ENCODE measurements around the gene LMO3.

Gene LMO3

DNA sequence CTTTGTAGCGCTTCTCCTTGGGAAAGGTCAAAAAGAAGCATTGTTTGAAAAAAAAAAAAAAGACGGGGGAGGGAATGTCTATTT, at the start of gene LMO3:
Gene LMO3, minus strand, starts transcription at position 46 of the 84 bp plus-strand sequence. CDS start 5,302 bp downstream, outside the sequence.
- peak within 1 kb of the TSS; percentile 69; the same call in 1 of the 2 replicates for H3K9ac ChIP-seq (ENCODE audit: low read depth, low read length)
- peaks cover 72% of the 10 kb centered on the region for H3K27me3 ChIP-seq (ENCODE audit: insufficient read depth, low read length)
- H3K27ac ChIP-seq (ENCODE audit: low read length), result no peak within 1 kb of the TSS
- no peaks in the 10 kb centered on the region for H3K36me3 ChIP-seq (ENCODE audit: insufficient read depth, low read depth, low read length)
- H3K9me3 ChIP-seq (ENCODE audit: insufficient read depth, low read depth, low read length), result no peaks in the 10 kb centered on the region
- H3K4me1 ChIP-seq (ENCODE audit: insufficient read depth, low read length), result peaks cover 49% of the 10 kb centered on the region
- peak within 1 kb of the TSS; percentile 88 for H3K4me3 ChIP-seq (ENCODE audit: low read length)

DNA sequence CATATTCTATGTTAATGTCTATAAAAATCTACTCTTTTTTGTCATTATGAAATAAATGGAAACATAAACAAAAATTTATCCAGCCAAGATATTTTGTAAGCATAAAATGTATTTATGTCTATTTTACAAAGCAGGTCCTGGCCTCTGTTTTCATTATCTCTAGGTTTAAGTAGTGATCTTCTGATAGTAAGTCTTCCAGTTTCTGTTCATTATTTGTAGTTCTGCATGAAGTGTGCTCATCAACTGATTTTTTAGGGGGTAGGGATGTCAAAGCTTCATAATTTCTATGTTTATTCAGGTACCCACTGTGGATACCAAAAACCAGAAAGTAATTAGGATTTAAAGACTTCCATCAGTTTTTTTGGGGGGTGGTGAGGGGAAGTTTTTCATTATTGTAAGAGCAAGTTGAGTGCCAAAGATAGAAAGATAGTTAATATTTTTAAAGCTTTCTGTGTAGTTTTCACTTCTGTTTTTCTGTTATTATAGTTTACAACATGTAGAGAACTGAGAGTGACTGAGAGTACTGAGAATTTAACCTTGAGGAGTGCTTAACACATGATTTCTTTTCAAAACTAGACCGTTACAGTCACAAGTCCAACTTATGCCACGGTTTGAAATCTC, 30.6 kb upstream of the LMO3 start:
- no peaks in the 10 kb centered on the region for H3K4me1 ChIP-seq (ENCODE audit: insufficient read depth, low read length)
- no peaks in the 10 kb centered on the region for H3K27me3 ChIP-seq (ENCODE audit: insufficient read depth, low read length)
- no peak overlapping the region for H3K9ac ChIP-seq (ENCODE audit: low read depth, low read length)
- H3K9me3 ChIP-seq (ENCODE audit: insufficient read depth, low read depth, low read length), result no peaks in the 10 kb centered on the region
- no peaks in the 10 kb centered on the region for H3K36me3 ChIP-seq (ENCODE audit: insufficient read depth, low read depth, low read length)
- no peak overlapping the region for H3K27ac ChIP-seq (ENCODE audit: low read length)
- no peak overlapping the region for H3K4me3 ChIP-seq (ENCODE audit: low read length)

DNA sequence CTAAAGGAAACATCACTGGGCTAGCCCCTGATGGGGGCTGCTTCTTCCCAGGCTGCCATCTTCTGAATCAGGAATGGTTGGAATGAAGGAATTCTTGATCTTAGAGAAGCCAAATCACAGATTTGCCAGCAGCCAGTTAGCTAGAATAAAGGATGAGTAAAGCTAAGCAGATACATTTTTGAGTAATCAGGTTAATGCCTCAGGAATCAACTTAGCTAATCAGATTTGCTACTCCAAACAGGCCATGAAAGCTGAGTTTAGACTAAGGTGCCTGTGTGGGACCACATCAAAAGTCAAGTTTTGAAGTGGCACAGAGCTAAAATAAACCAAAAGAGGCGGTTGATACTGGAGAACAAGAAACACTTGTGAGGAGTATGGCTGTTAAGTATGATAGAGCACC, 28.8 kb upstream of the LMO3 start:
- no peaks in the 10 kb centered on the region for H3K36me3 ChIP-seq (ENCODE audit: insufficient read depth, low read depth, low read length)
- no peaks in the 10 kb centered on the region for H3K27me3 ChIP-seq (ENCODE audit: insufficient read depth, low read length)
- no peaks in the 10 kb centered on the region for H3K4me1 ChIP-seq (ENCODE audit: insufficient read depth, low read length)
- H3K4me3 ChIP-seq (ENCODE audit: low read length), result no peak overlapping the region
- H3K9me3 ChIP-seq (ENCODE audit: insufficient read depth, low read depth, low read length), result no peaks in the 10 kb centered on the region
- no peak overlapping the region for H3K9ac ChIP-seq (ENCODE audit: low read depth, low read length)
- H3K27ac ChIP-seq (ENCODE audit: low read length), result no peak overlapping the region

DNA sequence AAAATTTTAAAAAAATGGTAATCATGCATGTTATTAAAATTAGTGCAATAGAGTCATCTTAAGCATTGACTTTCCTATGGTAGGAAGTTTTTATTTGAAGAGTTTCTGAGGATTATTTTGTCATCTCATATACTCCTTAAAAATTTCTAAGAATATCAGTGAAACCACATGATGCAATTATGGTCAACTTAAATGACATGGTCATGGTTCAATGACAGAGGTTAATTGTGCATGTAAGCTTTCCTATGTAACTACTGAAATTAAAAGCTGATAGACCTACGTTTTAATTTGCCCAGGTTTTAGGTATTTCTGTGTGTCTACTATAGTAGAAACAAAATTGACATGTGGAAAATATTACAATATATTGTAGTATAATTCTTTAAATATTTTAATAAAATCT, 21.0 kb upstream of the LMO3 start:
- H3K4me3 ChIP-seq (ENCODE audit: low read length), result no peak overlapping the region
- no peaks in the 10 kb centered on the region for H3K36me3 ChIP-seq (ENCODE audit: insufficient read depth, low read depth, low read length)
- no peaks in the 10 kb centered on the region for H3K9me3 ChIP-seq (ENCODE audit: insufficient read depth, low read depth, low read length)
- no peak overlapping the region for H3K9ac ChIP-seq (ENCODE audit: low read depth, low read length)
- H3K4me1 ChIP-seq (ENCODE audit: insufficient read depth, low read length), result 0 out of 2 replicates have a peak, but pooled peaks cover under 1% of the 10 kb centered on the region
- no peak overlapping the region for H3K27ac ChIP-seq (ENCODE audit: low read length)
- H3K27me3 ChIP-seq (ENCODE audit: insufficient read depth, low read length), result no peaks in the 10 kb centered on the region

DNA sequence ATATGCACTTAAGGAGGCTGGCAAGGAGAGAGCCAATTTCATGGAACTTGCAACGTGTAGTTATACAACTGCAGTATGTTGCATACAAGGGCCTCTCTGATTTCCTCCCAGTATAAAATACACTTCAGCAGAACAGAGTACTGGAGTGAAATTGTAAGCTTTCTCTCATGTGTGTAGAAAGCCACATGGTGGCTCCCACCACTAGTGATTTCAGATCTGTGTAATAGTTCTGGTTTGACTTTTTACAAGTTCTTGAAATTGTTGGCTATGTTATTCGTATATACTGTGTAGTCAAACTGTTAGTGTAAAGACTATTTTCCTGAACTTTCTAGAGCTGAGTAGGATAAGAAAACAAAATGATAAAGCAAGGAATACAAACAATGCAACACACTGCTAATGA, 16.4 kb upstream of the LMO3 start:
- Histone ChIP-seq H3K9ac (ENCODE audit: low read depth, low read length) (no peak overlapping the region), H3K27me3 (ENCODE audit: insufficient read depth, low read length) (no peaks in the 10 kb centered on the region), H3K9me3 (ENCODE audit: insufficient read depth, low read depth, low read length) (no peaks in the 10 kb centered on the region), H3K36me3 (ENCODE audit: insufficient read depth, low read depth, low read length) (no peaks in the 10 kb centered on the region), H3K4me1 (ENCODE audit: insufficient read depth, low read length) (0 out of 2 replicates have a peak, but pooled peaks cover 3% of the 10 kb centered on the region), H3K4me3 (ENCODE audit: low read length) (no peak overlapping the region), H3K27ac (ENCODE audit: low read length) (no peak overlapping the region)

DNA sequence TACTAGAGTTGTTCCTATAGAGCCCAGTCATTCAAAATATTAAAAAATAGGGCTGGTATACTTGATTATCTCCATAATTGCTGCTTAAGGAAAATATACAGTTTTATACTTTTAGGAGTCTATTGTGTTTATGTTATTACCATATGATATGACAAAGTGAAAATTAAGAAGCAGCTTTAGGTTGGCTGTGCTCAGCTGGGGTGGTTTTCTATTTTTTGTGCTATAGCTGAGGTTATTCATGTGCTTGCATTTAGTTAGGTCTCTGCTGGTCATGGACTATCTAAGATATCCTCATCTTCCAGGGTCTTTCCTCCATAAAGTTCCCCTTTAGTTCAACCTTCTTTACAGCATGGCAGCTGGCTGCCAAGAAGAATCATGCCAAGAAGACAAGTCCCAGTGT, 13.6 kb upstream of the LMO3 start:
- H3K9me3 ChIP-seq (ENCODE audit: insufficient read depth, low read depth, low read length), result no peaks in the 10 kb centered on the region
- no peaks in the 10 kb centered on the region for H3K27me3 ChIP-seq (ENCODE audit: insufficient read depth, low read length)
- H3K4me3 ChIP-seq (ENCODE audit: low read length), result no peak overlapping the region
- H3K9ac ChIP-seq (ENCODE audit: low read depth, low read length), result no peak overlapping the region
- H3K36me3 ChIP-seq (ENCODE audit: insufficient read depth, low read depth, low read length), result no peaks in the 10 kb centered on the region
- no peak overlapping the region for H3K27ac ChIP-seq (ENCODE audit: low read length)
- 0 out of 2 replicates have a peak, but pooled peaks cover 3% of the 10 kb centered on the region for H3K4me1 ChIP-seq (ENCODE audit: insufficient read depth, low read length)

DNA sequence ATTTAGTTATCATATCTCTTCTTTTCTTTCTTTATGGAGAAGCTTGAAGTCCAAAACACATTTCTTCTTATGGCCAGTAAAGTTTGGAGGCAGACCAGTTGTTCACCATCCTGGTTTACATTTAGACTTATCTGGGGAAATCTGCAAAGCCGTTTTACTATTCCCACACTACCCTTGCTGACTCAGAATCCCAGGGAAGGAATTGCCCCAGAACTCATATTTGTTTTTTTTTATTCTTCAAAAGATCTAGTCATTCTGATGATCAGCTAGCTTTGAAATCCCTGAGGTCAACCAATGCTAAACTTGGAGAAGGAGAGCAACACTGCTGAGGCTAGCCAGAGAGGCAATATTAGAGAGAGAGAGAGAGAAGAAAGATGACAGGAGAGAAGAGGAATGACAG, 12.3 kb upstream of the LMO3 start:
- Histone ChIP-seq H3K4me3 (ENCODE audit: low read length) (no peak overlapping the region), H3K36me3 (ENCODE audit: insufficient read depth, low read depth, low read length) (no peaks in the 10 kb centered on the region), H3K9me3 (ENCODE audit: insufficient read depth, low read depth, low read length) (no peaks in the 10 kb centered on the region), H3K27me3 (ENCODE audit: insufficient read depth, low read length) (no peaks in the 10 kb centered on the region), H3K4me1 (ENCODE audit: insufficient read depth, low read length) (0 out of 2 replicates have a peak, but pooled peaks cover 3% of the 10 kb centered on the region), H3K27ac (ENCODE audit: low read length) (no peak overlapping the region), H3K9ac (ENCODE audit: low read depth, low read length) (no peak overlapping the region)

GRCh38 chr12:16613199-16613598, 7.2 kb upstream of the LMO3 start:
- H3K4me1 ChIP-seq (ENCODE audit: insufficient read depth, low read length), result peaks cover 46% of the 10 kb centered on the region
- H3K9ac ChIP-seq (ENCODE audit: low read depth, low read length), result no peak overlapping the region
- no peak overlapping the region for H3K27ac ChIP-seq (ENCODE audit: low read length)
- no peaks in the 10 kb centered on the region for H3K36me3 ChIP-seq (ENCODE audit: insufficient read depth, low read depth, low read length)
- H3K4me3 ChIP-seq (ENCODE audit: low read length), result no peak overlapping the region
- peaks cover 25% of the 10 kb centered on the region for H3K27me3 ChIP-seq (ENCODE audit: insufficient read depth, low read length)
- no peaks in the 10 kb centered on the region for H3K9me3 ChIP-seq (ENCODE audit: insufficient read depth, low read depth, low read length)

- H3K9me3 ChIP-seq (ENCODE audit: insufficient read depth, low read depth, low read length), result no peaks in the 10 kb centered on the region
- no peak overlapping the region for H3K27ac ChIP-seq (ENCODE audit: low read length)
- no peaks in the 10 kb centered on the region for H3K36me3 ChIP-seq (ENCODE audit: insufficient read depth, low read depth, low read length)
- no peak overlapping the region for H3K9ac ChIP-seq (ENCODE audit: low read depth, low read length)
- peaks cover 51% of the 10 kb centered on the region for H3K4me1 ChIP-seq (ENCODE audit: insufficient read depth, low read length)
- peaks cover 31% of the 10 kb centered on the region for H3K27me3 ChIP-seq (ENCODE audit: insufficient read depth, low read length)
- H3K4me3 ChIP-seq (ENCODE audit: low read length), result no peak overlapping the region
Measured at GRCh38 chr12:16612647-16613046, 6.7 kb upstream of the LMO3 start.

DNA sequence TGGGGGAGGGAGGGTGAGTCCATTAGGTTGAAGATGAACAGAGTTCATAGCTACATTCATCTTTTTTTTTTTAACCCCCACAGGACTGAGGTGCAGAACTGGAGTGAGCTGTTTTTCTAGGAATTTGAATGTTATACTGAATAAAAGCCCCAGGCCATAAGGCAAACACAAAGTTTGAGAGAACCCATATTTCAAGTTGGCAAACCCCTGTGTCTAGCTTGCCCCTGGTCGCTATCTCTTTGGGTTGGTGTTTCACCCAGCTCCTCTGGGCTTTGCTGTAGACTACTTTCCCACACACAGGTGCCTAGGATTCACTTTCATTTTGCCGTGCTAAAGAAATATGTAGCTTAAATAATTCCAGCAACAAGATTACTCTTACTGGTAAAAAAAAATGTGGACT, 5.2 kb upstream of the LMO3 start:
- H3K4me3 ChIP-seq (ENCODE audit: low read length), result peak overlapping the region; percentile 56
- H3K9me3 ChIP-seq (ENCODE audit: insufficient read depth, low read depth, low read length), result no peaks in the 10 kb centered on the region
- peak overlapping the region; percentile 12 for H3K27ac ChIP-seq (ENCODE audit: low read length)
- no peaks in the 10 kb centered on the region for H3K36me3 ChIP-seq (ENCODE audit: insufficient read depth, low read depth, low read length)
- no peak overlapping the region for H3K9ac ChIP-seq (ENCODE audit: low read depth, low read length)
- H3K27me3 ChIP-seq (ENCODE audit: insufficient read depth, low read length), result peaks cover 46% of the 10 kb centered on the region
- peaks cover 59% of the 10 kb centered on the region for H3K4me1 ChIP-seq (ENCODE audit: insufficient read depth, low read length)

DNA sequence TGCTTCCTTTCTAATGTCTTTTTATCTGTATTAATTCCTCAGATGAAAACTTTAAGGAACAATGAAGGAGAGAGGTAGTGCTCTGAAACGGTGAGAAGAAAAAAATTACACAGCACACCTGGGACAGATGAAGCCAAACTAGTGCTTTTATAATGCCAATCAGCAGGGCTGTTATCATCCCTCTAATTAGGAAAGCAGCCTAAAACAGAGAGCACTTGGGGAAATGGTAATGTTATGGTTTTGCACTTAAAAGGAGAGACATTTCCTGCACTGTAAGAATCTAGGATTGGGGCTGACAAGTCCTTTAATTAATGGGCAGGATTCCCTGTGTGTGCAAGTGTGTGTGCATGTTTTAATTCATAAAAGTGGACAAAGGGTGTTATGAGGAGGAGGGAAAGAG, 4.8 kb upstream of the LMO3 start:
- Histone ChIP-seq H3K4me3 (ENCODE audit: low read length) (peak overlapping the region; percentile 56), H3K27me3 (ENCODE audit: insufficient read depth, low read length) (peaks cover 50% of the 10 kb centered on the region), H3K9me3 (ENCODE audit: insufficient read depth, low read depth, low read length) (no peaks in the 10 kb centered on the region), H3K27ac (ENCODE audit: low read length) (peak overlapping the region; percentile 12), H3K9ac (ENCODE audit: low read depth, low read length) (no peak overlapping the region; the same call in 1 of the 2 replicates), H3K4me1 (ENCODE audit: insufficient read depth, low read length) (peaks cover 59% of the 10 kb centered on the region), H3K36me3 (ENCODE audit: insufficient read depth, low read depth, low read length) (no peaks in the 10 kb centered on the region)

- Histone ChIP-seq H3K9me3 (ENCODE audit: insufficient read depth, low read depth, low read length) (no peaks in the 10 kb centered on the region), H3K36me3 (ENCODE audit: insufficient read depth, low read depth, low read length) (no peaks in the 10 kb centered on the region), H3K4me1 (ENCODE audit: insufficient read depth, low read length) (peaks cover 59% of the 10 kb centered on the region), H3K27ac (ENCODE audit: low read length) (no peak overlapping the region), H3K27me3 (ENCODE audit: insufficient read depth, low read length) (peaks cover 56% of the 10 kb centered on the region), H3K4me3 (ENCODE audit: low read length) (peak overlapping the region; percentile 56; the same call in 1 of the 2 replicates), H3K9ac (ENCODE audit: low read depth, low read length) (peak overlapping the region; percentile 28; the same call in 1 of the 2 replicates)
Measured at GRCh38 chr12:16610001-16610585, 4.1 kb upstream of the LMO3 start.
